ENCODE results near the gene LRP1B. TPM values are rescaled to one million over a fixed set of nuclear protein-coding genes. Genes with fewer than 3 reads are reported as not detected.

Gene LRP1B
- polyA plus RNA-seq, 1 of the 3 experiments (the other 2 are of a cell fraction) = 0.28 TPM

DNA sequence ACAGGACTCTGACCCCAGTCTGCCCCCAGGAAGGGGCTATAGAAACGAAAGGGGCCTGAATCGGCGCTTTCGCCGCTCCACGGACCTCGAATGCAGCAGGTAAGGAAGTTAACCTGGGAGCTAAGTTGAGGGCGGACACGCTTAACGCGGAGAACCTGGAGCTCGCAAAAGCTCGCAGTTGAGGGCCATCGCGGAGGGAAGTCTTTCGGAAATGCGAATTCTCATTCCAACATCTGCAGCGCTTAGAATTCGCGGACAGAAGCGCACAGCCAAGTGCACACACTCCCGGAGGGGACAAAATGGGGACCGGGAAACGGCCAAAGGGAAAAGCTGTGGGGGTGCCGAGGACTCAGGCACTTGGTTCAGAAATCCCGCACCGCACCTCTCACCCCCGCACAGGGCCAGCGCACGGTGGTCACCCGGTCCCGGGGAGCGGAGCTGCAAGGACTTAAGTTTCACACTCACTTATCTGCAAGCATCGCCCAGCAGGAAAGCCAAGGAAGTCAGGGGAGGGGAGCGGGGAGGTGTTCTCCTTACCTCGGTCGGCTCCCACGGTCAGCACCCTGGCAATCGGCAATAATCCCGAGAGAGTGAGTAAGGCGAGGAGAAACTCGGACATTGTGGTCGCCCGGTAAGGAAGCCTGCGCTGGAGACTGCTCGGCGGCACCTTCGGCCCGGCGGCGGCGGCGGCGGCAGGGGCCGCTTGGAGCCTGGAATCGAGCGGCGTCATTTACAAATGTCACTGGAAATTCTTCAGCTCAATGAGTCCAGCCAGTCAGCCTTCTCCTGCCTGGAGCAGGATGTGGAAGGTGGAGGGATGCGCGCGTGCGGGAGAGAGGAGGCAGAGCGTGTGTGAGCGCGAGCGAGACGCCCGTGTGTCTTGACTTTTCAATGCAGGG is 456 bp downstream of the LRP1B start:
- Histone ChIP-seq H3K4me2 (peak overlapping the region; percentile 92), H4K20me1 (ENCODE audit: insufficient read depth) (no peaks in the 10 kb centered on the region), H2AFZ (ENCODE audit: low read depth) (peak overlapping the region; percentile 79), H3K9ac (peak overlapping the region; percentile 51; the same call in 1 of the 2 replicates), H3K9me2 (no peaks in the 10 kb centered on the region), H3K4me3 (ENCODE audit: low read depth in 2 of 2, low read length in 1 of 2) (peak overlapping the region; percentile 65 to 83), H3K9me3 (no peaks in the 10 kb centered on the region), H3K4me1 (ENCODE audit: control insufficient read depth in 1 of 2, insufficient read depth in 2 of 2, low read depth in 1 of 2, low read length in 1 of 2) (peaks cover 0 to 10% of the 10 kb centered on the region in 2 experiments; a peak in 3 of 4 replicates), H3K27me3 (ENCODE audit: insufficient read depth) (no peaks in the 10 kb centered on the region; the same call in 1 of the 2 replicates), H3K36me3 (replicated peaks in 1 of 2; ENCODE audit: control insufficient read depth in 1 of 2, insufficient read depth in 2 of 2, low read length in 1 of 2) (no peaks in the 10 kb centered on the region), H3K27ac (ENCODE audit: low read depth in 2 of 2, low read length in 1 of 2) (peak overlapping the region; percentile 9 to 89; a peak in 3 of 4 replicates), H3K79me2 (ENCODE audit: insufficient read depth) (no peaks in the 10 kb centered on the region), H3F3A (replicated peaks; ENCODE audit: insufficient read depth) (no peaks in the 10 kb centered on the region)
- WGBS (ENCODE audit: low lambda C conversion rate) = 2% methylated on average over 34 of the region's 68 CpGs
- CTCF ChIA-PET = interaction anchor here (0.6 to 3.7 kb wide), 11 partner anchors 9 to 741 kb away, joined by 3 to 18 read pairs (median 3); no protein-coding TSS in a partner anchor
- TF ChIP-seq RCOR1 (IDR thresholded peaks at IDR 0.05; ENCODE audit: low read length) = peak; percentile 20; the same call in 1 of the 2 replicates
- TF ChIP-seq MXI1 (IDR thresholded peaks at IDR 0.05; ENCODE audit: low read depth, low read length) = peak; percentile 1
- no peak for TF ChIP-seq SMC3 (IDR thresholded peaks at IDR 0.05; ENCODE audit: low read depth, low read length)
- TF ChIP-seq SIN3A (IDR thresholded peaks at IDR 0.05; ENCODE audit: borderline replicate concordance, low read depth, low read length) = 0 out of 2 replicates have a peak, but pooled peaks have one; percentile 24
- POLR2A ChIA-PET = interaction anchor here (0.7 kb wide), 1 partner anchor 98 kb away, joined by 3 read pairs; no protein-coding TSS in a partner anchor
- DNase-seq = peak; percentile 55

DNA sequence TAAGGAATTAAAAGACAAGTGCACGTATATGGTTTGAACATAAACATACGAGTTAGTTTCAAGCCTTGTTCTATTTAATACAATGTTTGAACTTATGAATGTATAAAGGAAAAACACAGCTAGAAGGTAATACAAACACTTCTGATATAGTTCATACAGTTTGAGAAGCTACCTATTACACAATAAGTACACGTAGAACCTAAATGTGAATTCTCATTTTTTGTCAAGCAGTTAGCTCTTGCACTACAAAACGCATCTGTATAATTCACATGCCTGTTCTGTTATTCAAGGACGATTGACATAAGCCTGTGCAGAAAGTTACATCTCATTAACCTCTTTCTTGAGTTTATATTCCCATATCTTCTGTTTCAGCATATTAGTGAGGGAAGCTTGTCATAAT is 2.7 kb downstream of the LRP1B start:
- H3K36me3 ChIP-seq (replicated peaks in 1 of 2; ENCODE audit: control insufficient read depth in 1 of 2, insufficient read depth in 2 of 2, low read length in 1 of 2) = no peaks in the 10 kb centered on the region
- no peaks in the 10 kb centered on the region for H3K9me3 ChIP-seq
- no peaks in the 10 kb centered on the region; the same call in 1 of the 2 replicates for H3K27me3 ChIP-seq (ENCODE audit: insufficient read depth)
- H3K4me3 ChIP-seq (ENCODE audit: low read depth in 2 of 2, low read length in 1 of 2) = no peak overlapping the region
- no peak overlapping the region for H2AFZ ChIP-seq (ENCODE audit: low read depth)
- DNase-seq = no peak
- no peak overlapping the region for H3K4me2 ChIP-seq
- CTCF ChIA-PET = interaction anchor here (3.7 kb wide), 1 partner anchor 12 kb away, joined by 18 read pairs; no protein-coding TSS in a partner anchor
- H3K79me2 ChIP-seq (ENCODE audit: insufficient read depth) = no peaks in the 10 kb centered on the region
- H3K9me2 ChIP-seq = no peaks in the 10 kb centered on the region
- POLR2A ChIA-PET = no interaction called here
- no peak overlapping the region for H3K9ac ChIP-seq
- no peak overlapping the region for H3K27ac ChIP-seq (ENCODE audit: low read depth in 2 of 2, low read length in 1 of 2)
- 79% methylated on average over 5 of the region's 5 CpGs for WGBS (ENCODE audit: low lambda C conversion rate)
- H3F3A ChIP-seq (replicated peaks; ENCODE audit: insufficient read depth) = no peaks in the 10 kb centered on the region
- H3K4me1 ChIP-seq (ENCODE audit: control insufficient read depth in 1 of 2, insufficient read depth in 2 of 2, low read depth in 1 of 2, low read length in 1 of 2) = peaks cover 0 to 5% of the 10 kb centered on the region in 2 experiments; a peak in 3 of 4 replicates
- H4K20me1 ChIP-seq (ENCODE audit: insufficient read depth) = no peaks in the 10 kb centered on the region
- TF ChIP-seq RXRA (IDR thresholded peaks at IDR 0.05; ENCODE audit: borderline replicate concordance, low read depth) (no peak), FOXJ3 (CRISPR knock-in tag; IDR thresholded peaks at IDR 0.05) (no peak)
- TF ChIP-seq, protein P1, sequence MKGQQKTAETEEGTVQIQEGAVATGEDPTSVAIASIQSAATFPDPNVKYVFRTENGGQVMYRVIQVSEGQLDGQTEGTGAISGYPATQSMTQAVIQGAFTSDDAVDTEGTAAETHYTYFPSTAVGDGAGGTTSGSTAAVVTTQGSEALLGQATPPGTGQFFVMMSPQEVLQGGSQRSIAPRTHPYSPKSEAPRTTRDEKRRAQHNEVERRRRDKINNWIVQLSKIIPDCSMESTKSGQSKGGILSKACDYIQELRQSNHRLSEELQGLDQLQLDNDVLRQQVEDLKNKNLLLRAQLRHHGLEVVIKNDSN (IDR thresholded peaks at IDR 0.05; ENCODE audit: borderline replicate concordance, low read depth) = no peak

DNA sequence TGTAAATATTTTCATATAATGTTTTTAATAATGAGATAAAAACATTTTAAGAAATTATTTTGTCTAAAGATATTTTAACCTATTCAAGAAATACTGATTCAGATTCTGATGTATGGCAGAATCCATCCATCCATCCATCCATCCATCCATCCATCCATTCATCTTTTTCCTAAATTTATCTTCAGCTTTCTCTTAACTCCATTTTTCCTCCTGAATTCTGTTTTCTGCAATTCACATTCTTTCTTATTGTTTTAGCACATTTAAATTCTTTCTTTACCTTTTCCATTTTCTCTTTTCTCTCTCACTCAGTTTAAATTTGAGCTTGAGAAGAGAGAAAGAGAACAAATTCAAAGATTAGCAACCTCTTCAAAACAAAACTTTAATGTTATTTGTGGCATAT is 3.6 kb downstream of the LRP1B start:
- TF ChIP-seq, protein P2, sequence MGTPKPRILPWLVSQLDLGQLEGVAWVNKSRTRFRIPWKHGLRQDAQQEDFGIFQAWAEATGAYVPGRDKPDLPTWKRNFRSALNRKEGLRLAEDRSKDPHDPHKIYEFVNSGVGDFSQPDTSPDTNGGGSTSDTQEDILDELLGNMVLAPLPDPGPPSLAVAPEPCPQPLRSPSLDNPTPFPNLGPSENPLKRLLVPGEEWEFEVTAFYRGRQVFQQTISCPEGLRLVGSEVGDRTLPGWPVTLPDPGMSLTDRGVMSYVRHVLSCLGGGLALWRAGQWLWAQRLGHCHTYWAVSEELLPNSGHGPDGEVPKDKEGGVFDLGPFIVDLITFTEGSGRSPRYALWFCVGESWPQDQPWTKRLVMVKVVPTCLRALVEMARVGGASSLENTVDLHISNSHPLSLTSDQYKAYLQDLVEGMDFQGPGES (IDR thresholded peaks at IDR 0.05; ENCODE audit: low read depth, low read length) = no peak
- TF ChIP-seq RAD21 (IDR thresholded peaks at IDR 0.05; ENCODE audit: low read length) (no peak), NFIC (IDR thresholded peaks at IDR 0.05; ENCODE audit: borderline replicate concordance) (no peak), FOXM1 (IDR thresholded peaks at IDR 0.05; ENCODE audit: low read depth) (no peak), SMC3 (IDR thresholded peaks at IDR 0.05; ENCODE audit: low read depth, low read length) (no peak)
- H3K4me1 ChIP-seq (ENCODE audit: control insufficient read depth in 1 of 2, insufficient read depth in 2 of 2, low read depth in 1 of 2, low read length in 1 of 2) = peaks cover 0 to 5% of the 10 kb centered on the region in 2 experiments; a peak in 2 of 4 replicates
- no peak overlapping the region for H3K9ac ChIP-seq
- no peaks in the 10 kb centered on the region for H3K9me3 ChIP-seq
- H3K79me2 ChIP-seq (ENCODE audit: insufficient read depth) = no peaks in the 10 kb centered on the region
- ChIA-PET CTCF (interaction anchor here (3.7 kb wide), 1 partner anchor 13 kb away, joined by 18 read pairs; no protein-coding TSS in a partner anchor), POLR2A (no interaction called here)
- no peak overlapping the region for H3K4me3 ChIP-seq (ENCODE audit: low read depth in 2 of 2, low read length in 1 of 2)
- H3K27ac ChIP-seq (ENCODE audit: low read depth in 2 of 2, low read length in 1 of 2) = no peak overlapping the region
- no peaks in the 10 kb centered on the region for H3K9me2 ChIP-seq
- H3F3A ChIP-seq (replicated peaks; ENCODE audit: insufficient read depth) = no peaks in the 10 kb centered on the region
- no peak overlapping the region for H2AFZ ChIP-seq (ENCODE audit: low read depth)
- H4K20me1 ChIP-seq (ENCODE audit: insufficient read depth) = no peaks in the 10 kb centered on the region
- no peak for DNase-seq
- no peaks in the 10 kb centered on the region; the same call in 1 of the 2 replicates for H3K27me3 ChIP-seq (ENCODE audit: insufficient read depth)
- no peak overlapping the region for H3K4me2 ChIP-seq
- no peaks in the 10 kb centered on the region for H3K36me3 ChIP-seq (replicated peaks in 1 of 2; ENCODE audit: control insufficient read depth in 1 of 2, insufficient read depth in 2 of 2, low read length in 1 of 2)
